ENCODE data around the gene HOXD3.

Gene HOXD3

GRCh38 chr2:176135035-176135440 is 22.1 kb upstream of the HOXD3 start:
- DNase-seq, result no peak

DNA sequence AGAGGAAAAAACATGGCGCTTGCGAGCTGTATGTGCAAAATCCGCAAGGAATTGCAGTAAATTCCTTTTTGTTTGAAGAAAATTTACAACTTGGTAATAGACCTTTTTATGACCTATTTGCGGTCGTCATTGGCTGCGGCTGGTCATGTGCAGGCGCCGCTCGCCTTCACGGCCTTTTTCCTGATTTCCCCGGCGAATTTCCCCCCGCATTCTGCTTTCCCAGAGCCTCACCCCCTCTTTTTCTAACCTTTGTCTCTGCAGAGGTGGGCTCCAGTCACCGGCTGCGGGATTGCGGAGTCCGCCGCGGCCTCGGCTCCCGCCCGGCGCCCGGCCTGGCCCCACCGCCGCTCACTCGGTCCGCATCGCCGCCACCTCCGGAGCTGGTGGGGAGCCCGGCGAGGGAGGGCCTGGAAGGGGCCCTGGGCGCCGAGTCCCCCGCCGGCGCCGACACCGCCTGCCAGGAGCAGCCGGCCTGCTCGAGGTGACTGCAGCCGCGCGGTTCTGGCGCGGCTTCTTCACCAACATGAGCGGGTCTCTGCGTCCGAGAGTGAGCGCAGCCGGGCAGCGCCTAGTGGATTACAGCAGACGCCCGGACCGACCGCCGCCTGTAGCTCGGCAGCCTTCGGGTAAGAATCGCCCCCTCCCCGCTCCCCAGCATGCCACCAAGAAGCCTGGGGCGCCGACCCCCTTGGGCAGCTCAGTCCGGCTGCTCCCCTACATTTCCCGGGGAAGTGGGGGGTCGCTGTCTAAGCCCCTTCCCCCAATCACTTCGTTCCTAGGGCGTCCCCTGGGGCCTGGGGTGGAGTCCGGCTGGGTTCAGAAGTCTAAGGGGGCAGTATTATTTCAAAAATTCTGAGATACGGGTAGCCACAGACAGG is 20.5 kb upstream of the HOXD3 start:
- DNase-seq, result no peak

DNA sequence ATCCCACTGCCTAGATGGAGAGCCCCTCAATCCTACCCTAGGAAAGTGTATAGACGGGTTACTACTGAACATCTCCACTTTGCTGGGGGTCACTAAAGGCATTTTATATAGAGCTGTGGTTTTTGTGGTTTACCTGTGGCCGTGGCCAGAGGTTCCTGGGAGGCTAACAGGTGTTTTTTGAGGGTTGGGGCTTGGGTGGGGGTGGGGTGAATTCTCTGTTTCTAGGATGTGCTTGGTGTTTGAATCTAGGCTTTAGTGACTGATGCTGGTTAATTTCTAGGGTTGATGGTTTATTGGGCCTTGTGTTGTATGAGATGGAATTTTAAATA is 19.9 kb upstream of the HOXD3 start:
- no peak for DNase-seq

DNA sequence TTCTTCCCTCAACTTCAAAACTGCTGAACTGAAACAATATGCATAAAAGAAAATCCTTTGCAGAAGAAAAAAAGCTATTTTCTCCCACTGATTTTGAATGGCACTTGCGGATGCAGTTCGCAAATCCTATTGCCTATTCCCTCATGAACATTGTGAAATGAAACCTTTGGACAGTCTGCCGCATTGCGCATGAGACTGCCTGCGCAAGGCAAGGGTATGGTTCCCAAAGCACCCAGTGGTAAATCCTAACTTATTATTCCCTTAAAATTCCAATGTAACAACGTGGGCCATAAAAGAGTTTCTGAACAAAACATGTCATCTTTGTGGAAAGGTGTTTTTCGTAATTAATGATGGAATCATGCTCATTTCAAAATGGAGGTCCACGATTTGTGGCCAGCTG is 19.2 kb upstream of the HOXD3 start:
- DNase-seq, result no peak

GRCh38 chr2:176138526-176138922 is 18.6 kb upstream of the HOXD3 start:
- DNase-seq, result no peak

DNA sequence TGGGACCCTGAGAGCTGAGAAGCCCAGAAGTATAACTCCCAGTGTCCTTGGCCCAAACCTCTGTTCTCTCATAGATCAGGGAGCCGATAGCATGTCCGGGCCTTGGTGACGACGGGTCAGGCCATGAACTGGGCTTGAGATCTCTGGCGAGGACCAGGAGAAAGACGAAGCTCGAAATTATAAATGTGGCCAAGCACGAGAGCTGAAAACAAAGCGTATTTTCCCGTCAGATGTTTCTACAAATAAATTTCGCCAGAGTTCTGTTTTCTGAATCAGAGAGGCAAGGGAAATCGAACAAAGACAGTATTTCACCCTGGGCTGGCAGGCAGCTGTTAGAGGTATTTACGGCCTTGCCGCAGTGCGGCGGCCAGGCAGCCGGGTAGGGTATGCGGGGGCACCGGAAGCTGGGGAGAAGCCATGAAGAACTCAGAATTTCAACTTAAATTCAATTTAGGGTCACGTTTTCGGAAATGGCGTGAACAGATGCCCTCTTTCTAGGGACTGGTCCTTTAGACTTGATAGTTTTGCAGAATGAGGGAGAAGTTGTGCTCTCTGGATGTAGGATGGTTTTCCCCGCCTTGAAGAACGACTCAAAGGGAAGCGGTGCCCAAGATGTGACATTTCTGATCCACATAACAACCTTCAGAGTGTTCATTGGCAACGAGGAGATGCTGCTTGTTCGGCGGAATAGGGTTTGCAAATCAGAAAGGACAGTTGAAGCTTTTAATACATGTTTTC is 18.0 kb upstream of the HOXD3 start:
- no peak for DNase-seq

- DNase-seq, result no peak
These were observed 17.2 kb upstream of the HOXD3 start for GRCh38 chr2:176139661-176140512.

DNA sequence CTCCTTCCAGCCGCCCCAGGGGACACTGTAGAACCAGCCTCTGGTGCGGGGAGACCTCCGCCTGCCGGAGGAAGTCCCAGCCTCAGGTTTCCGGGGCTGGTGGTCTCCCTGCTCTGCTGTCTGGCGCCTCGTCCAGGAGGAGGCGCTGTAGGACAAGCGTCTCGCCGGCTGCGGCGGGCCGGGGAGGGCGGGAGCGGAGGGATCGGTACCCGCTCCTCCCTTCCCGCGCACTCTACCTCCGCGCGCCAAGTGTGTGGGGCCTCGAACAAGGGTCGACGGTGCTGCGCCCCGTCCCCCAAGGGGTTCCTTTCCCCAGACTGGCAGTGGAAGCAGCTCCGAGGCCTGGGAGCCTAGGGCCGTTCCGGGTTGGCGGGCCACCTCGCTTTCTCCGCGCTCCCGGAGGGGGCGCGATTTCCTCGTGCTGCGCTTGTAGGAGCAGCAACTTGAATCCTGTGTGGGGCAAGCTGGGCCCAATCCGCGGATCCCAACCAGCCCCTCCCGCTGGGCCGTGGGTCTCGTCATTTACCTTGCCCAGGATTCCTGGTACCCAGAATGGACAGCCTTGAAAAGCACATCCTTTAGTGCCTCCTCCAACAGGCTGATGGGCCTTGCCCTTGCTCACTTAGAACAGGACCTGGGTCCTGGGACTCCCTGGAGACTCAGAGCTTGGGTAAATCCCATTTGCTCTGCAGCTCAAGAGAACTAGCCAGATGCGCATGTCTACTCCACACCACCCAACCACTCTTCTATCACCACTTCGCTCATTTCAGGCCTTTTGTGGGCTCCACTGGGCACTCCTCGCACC is 16.4 kb upstream of the HOXD3 start:
- DNase-seq, result no peak

- no peak for DNase-seq
These were observed 14.8 kb upstream of the HOXD3 start for GRCh38 chr2:176142281-176142680.

DNA sequence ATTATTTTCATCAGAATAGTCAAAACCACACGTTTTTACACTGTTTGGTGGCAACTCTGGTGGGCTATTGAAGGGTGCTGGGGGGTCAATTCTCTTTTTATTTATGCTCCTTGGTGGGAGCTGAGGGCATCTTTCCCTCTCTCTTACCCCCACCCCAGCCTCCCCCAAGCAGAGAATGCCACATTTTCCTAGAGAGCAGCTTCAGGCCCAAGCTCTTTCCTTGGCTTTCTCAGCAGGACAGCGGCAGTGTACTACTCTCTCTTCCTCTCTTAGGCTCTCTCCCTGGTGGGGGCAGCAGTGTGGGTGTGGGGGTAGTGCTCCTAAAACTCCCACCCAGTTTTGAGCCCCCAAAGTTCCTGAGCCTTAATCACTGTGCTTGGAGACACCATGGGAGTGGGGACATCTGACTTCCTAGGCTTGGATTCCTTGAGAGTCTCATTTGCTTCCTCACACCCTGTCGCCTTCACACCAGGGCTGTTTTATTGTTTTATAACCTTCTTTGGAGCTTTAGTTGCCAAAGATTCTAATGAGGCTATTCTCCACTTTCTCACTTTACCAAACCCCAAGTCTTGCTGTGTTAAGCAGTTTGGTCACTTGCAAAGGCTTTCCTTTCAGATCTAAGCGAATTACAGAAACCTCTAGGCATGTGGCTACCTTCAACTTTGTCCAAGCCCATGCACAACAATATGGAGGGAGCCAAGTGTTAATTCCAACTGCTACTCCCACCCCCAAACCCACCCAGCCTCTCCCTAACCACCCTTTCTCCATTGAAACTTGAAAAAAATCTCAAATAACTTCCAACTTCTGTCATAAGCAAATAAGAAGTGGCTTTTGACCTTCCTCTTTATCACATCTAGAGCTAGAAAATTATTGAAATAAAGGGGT is 11.8 kb upstream of the HOXD3 start:
- DNase-seq, result no peak

GRCh38 chr2:176146101-176146500 is 11.0 kb upstream of the HOXD3 start:
- DNase-seq, result no peak

DNA sequence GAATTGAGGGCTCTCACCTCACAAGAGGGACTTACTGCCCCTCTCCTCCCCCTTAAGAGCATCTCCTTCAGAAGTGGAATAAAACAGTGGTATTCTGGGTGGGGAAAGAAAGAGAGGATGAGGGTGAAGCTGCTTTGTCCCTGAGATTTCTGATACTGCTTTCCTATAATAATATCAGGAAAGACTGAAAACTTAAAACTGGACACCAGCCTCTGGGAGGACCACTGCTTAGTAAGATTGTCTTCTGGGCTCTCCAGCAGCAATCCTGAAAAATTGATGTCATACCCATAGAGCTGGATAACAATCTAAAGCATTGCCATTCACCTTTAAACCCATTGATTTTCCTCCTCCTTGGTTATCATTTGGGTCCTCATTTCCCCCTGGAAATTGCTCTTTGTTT is 10.5 kb upstream of the HOXD3 start:
- DNase-seq, result no peak

- DNase-seq, result no peak
These were observed 9.8 kb upstream of the HOXD3 start for GRCh38 chr2:176147210-176147799.

DNA sequence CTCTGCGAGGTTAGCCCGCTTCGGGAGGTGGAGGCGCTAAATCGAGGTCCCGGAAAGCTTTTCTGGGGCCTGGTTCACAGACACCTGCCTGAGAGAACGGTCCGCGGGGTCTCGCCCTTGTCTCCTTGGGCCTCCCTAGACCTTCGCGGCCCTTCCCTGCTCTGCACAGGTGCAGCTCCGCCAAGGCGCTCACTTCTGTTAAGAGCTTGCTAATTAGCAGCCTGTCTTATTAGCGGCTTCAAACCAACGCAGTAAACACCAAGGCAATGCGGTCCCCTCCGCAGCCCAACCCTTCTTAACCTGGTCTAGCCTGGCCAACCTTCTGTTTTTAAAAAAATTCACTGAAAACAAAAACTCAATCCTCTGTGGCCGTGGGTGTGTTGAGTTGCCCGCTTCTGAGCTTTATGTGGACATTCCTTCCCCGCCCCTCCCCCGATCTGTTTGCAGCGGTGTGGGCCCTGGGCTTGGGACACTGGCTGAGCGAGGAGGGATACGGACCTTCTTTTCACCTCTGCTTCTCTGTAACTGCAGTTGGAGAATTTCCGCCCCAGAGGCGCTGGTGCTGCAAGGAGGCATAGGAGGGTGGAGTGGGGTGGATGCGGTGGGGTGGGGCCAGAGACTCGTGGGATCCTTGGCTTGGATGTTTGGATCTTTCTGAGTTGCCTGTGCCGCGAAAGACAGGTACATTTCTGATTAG is 9.2 kb upstream of the HOXD3 start:
- DNase-seq, result no peak

DNA sequence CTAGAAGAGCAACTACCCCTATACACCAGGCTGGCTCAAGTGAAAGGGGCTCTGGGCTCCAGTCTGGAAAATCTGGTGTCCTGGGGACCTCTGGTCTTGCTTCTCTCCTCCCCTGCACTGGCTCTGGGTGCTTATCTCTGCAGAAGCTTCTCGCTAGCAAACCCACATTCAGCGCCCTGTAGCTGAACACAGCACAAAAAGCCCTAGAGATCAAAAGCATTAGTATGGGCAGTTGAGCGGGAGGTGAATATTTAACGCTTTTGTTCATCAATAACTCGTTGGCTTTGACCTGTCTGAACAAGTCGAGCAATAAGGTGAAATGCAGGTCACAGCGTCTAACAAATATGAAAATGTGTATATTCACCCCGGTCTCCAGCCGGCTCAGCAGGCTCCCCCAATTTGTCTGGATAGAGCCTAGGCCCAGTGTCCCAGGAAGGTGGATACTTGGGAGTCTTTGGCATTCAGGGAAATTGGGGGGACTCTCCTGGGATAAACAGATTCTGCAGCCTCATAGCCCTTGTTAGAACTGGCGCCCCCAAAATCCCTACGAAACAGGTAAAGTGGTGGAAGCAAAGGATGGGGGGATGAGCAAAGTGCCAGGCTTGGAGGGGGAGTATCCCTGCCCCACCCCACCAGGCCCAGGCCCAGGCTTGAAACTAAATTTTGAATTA is 8.2 kb upstream of the HOXD3 start:
- DNase-seq, result no peak

DNA sequence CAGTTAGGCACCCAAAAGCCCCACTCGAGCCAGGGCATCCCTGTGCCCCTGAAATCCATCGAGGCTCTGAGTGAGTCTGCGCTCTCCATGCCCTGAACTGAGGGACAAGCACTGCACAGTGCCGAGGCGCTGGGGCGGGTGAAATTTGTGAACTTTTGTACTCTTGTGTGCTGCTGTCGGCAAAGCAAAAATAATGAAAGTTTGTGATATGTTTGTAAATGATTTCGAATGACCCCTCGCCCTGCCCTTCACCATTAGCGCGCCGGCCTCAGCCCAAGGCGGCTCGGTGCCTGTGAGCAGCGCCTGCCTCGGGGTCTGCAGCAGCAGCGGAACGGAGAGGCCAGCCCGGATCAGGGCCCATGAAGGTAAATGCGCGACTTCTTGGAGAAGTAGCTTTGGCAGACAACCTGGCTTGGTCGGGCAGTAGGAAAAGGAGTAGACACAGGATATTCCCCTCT is 7.6 kb upstream of the HOXD3 start:
- no peak for DNase-seq

DNA sequence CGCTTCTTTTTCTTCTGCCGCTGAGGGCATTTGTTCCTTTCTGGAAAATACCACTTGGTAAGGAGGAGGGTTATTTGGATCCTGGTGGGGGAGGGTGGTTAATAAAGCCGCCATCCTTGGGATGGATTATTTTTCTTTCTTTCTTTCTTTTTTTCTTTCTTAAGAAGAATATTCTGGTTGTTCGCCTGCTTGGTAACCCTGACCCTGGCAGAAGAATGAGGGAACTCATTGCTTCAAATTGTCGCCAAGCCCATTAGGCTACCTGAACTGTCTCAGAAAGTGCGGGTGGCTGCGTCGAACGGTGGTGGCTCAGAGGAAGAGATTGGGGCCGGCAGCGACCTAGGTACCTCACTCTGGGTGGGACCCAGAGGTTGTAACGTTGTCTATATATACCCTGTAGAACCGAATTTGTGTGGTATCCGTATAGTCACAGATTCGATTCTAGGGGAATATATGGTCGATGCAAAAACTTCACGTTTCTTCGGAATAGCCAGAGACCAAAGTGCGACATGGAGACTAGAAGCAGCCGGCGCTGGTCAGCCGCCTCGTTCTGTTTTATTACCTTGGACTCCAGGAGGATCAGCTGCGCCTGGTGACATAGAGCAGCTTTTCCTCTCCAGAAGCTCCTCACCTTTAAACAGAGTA is 7.0 kb upstream of the HOXD3 start:
- no peak for DNase-seq

GRCh38 chr2:176150584-176151441 is 6.3 kb upstream of the HOXD3 start:
- no peak for DNase-seq
